Esophagus squamous epithelium (tissue), 5 donors: ENCODE data around the gene KANK2. TPM values are rescaled to one million over a fixed set of nuclear protein-coding genes. Genes with fewer than 3 reads are reported as not detected.

Experiments
- DNase-seq: peaks from one replicate; lab custom pipeline; 2025; lab: John Stamatoyannopoulos, UW
- H3K27ac ChIP-seq, 4 donors: fragments of 200-600 bp; sonication (generic); one replicate each; pipeline ENCODE4 v1.5.1; 2016 to 2019; ENCODE audit warnings: mild to moderate bottlenecking in 1 of 4
- H3K27me3 ChIP-seq, 4 donors: fragments of 200-600 bp; sonication (generic); 1 replicate in 3 of 4; 2 replicates in 1 of 4; pipeline versions ENCODE4 v1.5.1 to v1.6.0; 2017 to 2021; ENCODE audit warnings: antibody characterized with exemption in 1 of 4
- H3K36me3 ChIP-seq, 3 donors: fragments of 200-600 bp; sonication (generic); one replicate each; pipeline ENCODE4 v1.5.1; 2016 to 2019
- H3K4me1 ChIP-seq, 3 donors: fragments of 200-600 bp; sonication (generic); one replicate each; pipeline ENCODE4 v1.5.1; 2017 to 2019
- H3K4me3 ChIP-seq, 4 donors: fragments of 200-600 bp; sonication (generic); 1 replicate in 3 of 4; 2 replicates in 1 of 4; pipeline ENCODE4 v1.5.1; 2016 to 2019; ENCODE audit warnings: mild to moderate bottlenecking in 2 of 4, moderate library complexity in 1 of 4
- H3K9me3 ChIP-seq, 3 donors: fragments of 200-600 bp; sonication (generic); one replicate each; pipeline ENCODE4 v1.5.1; 2016 to 2019
- CTCF ChIP-seq, 6 experiments: fragments of 450-650 bp in 4 of 6; fragments of 200-600 bp in 2 of 6; sonication (generic) in 2 of 6; IDR thresholded peaks; one replicate each; pipeline ENCODE4 v1.5.1; 2016 to 2019; ENCODE audit warnings: antibody characterized with exemption in 6 of 6, mild to moderate bottlenecking in 4 of 6, moderate library complexity in 4 of 6
- POLR2A ChIP-seq, 4 donors: fragments of 450-650 bp; IDR thresholded peaks; one replicate each; pipeline ENCODE4 v1.6.1; 2017; ENCODE audit warnings: antibody characterized with exemption in 4 of 4, mild to moderate bottlenecking in 4 of 4, moderate library complexity in 3 of 4
- WGBS, 2 donors: methylation state at CpG; one replicate each; pipeline ENCODE4 v1.1.5; 2018; 5-methylcytosine and 5-hydroxymethylcytosine counted together
- intact Hi-C: fragments of 100-400 bp; cut with DNase I; formaldehyde crosslinking; loops from one replicate; pipeline ENCODE4 v1.15.0; 2022
- total RNA-seq, 4 donors: library from RNA; depleted of rRNA; stranded (reverse); fragments of >200 nt; gene quantifications; one replicate each; pipeline ENCODE4 v1.1.0, GENCODE V29; 2016
- donor health status: DM: yes; HTN: yes; CAD: no.

Gene KANK2
- total RNA-seq, 4 donors from 2014 or later: 29.3 to 287 (median 57.1) TPM

DNA sequence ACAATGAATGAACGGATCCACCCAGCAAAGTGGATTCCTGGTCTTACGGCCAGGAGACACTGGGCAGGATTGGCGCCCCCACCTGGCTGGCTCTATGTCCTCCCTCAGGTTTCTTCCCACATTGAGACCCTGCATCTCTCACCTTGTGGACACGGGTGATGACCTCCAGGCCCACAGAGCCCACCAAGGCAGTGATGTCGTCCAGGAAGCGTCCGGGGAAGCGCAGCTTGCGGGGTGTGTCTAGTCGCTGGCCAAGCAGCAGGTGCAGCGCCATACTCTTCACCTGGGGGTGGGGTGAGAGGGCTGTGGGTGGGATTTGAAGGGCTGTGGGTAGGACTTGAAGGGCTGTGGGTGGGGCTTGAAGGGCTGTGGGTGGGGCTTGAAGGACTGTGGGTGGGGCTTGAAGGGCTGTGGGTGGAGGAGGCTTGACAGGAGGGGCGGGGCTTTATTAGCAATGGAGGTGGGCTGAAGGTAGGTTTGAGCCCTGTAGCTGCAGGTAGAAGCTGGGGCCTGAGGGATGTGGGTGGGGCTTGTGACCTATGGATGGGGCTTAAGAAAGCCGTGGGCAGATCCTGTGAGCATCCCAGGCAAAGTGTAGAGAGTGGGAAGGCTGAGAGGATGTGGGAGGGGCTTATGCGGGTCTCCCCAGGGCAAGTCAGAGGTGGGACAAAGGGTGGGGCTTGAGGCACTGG is 30.0 kb upstream of the KANK2 start:
- no peak overlapping the region for H3K4me3 ChIP-seq
- peaks cover 7 to 89% (median 29%) of the 10 kb centered on the region in 3 donors for H3K36me3 ChIP-seq
- H3K4me1 ChIP-seq: no peaks in the 10 kb centered on the region
- no peak overlapping the region for H3K27ac ChIP-seq
- WGBS, 2 donors: 57 to 74% methylated on average over 4 to 5 of the region's 14 CpGs
- intact Hi-C loops: no loop called here
- no peak for TF ChIP-seq CTCF (IDR thresholded peaks at IDR 0.05)
- no peak for TF ChIP-seq POLR2A (IDR thresholded peaks at IDR 0.05)
- H3K27me3 ChIP-seq: no peaks in the 10 kb centered on the region
- H3K9me3 ChIP-seq: peaks cover 0 to 3% (median 0%) of the 10 kb centered on the region in 3 donors
- DNase-seq: no peak

- DNase-seq: no peak
- Histone ChIP-seq H3K27ac (no peak overlapping the region), H3K4me3 (no peak overlapping the region), H3K9me3 (peaks cover 0 to 9% (median 2%) of the 10 kb centered on the region in 3 donors), H3K4me1 (no peaks in the 10 kb centered on the region), H3K36me3 (peaks cover 10 to 89% (median 34%) of the 10 kb centered on the region in 3 donors), H3K27me3 (no peaks in the 10 kb centered on the region)
- 78 to 85% methylated on average over 1 of the region's 1 CpG for WGBS, 2 donors
- intact Hi-C loops: no loop called here
- TF ChIP-seq CTCF (IDR thresholded peaks at IDR 0.05): no peak
- TF ChIP-seq POLR2A (IDR thresholded peaks at IDR 0.05): no peak
These were observed 29.4 kb upstream of the KANK2 start for GRCh38 chr19:11226716-11227166.

GRCh38 chr19:11225815-11226214 is 28.5 kb upstream of the KANK2 start:
- no peak for DNase-seq
- Histone ChIP-seq H3K27ac (no peak overlapping the region), H3K36me3 (peaks cover 14 to 89% (median 36%) of the 10 kb centered on the region in 3 donors), H3K4me1 (no peaks in the 10 kb centered on the region), H3K9me3 (peaks cover 0 to 18% (median 6%) of the 10 kb centered on the region in 3 donors), H3K27me3 (no peaks in the 10 kb centered on the region), H3K4me3 (no peak overlapping the region)
- 93 to 100% methylated on average over 3 of the region's 3 CpGs for WGBS, 2 donors
- intact Hi-C loops: no loop called here
- TF ChIP-seq POLR2A (IDR thresholded peaks at IDR 0.05) (no peak), CTCF (IDR thresholded peaks at IDR 0.05) (no peak)

DNA sequence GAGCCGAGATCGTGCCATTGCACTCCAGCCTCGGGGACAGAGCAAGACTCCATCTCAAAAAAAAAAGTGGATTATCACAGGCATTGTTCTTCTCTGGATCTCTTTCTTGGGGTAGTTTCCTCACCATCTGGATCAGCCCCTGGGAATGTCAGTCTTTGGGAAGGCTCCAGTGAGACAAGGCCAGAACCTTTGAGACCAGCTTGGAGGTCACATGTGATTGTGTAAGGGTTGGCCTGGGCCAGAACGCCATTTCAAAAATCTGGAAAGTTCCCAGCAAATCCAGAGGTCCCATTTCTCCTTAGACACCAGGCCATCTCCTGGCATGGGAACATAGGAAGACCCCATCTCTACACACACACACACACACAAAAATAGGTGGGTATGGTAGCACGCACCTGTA is 27.8 kb upstream of the KANK2 start:
- 87 to 100% methylated on average over 4 to 5 of the region's 5 CpGs for WGBS, 2 donors
- H3K27ac ChIP-seq: no peak overlapping the region
- peaks cover 14 to 89% (median 36%) of the 10 kb centered on the region in 3 donors for H3K36me3 ChIP-seq
- intact Hi-C loops: no loop called here
- no peaks in the 10 kb centered on the region for H3K4me1 ChIP-seq
- TF ChIP-seq CTCF (IDR thresholded peaks at IDR 0.05) (no peak), POLR2A (IDR thresholded peaks at IDR 0.05) (no peak)
- no peak for DNase-seq
- H3K27me3 ChIP-seq: no peaks in the 10 kb centered on the region
- H3K4me3 ChIP-seq: no peak overlapping the region
- H3K9me3 ChIP-seq: peaks cover 0 to 18% (median 6%) of the 10 kb centered on the region in 3 donors

DNA sequence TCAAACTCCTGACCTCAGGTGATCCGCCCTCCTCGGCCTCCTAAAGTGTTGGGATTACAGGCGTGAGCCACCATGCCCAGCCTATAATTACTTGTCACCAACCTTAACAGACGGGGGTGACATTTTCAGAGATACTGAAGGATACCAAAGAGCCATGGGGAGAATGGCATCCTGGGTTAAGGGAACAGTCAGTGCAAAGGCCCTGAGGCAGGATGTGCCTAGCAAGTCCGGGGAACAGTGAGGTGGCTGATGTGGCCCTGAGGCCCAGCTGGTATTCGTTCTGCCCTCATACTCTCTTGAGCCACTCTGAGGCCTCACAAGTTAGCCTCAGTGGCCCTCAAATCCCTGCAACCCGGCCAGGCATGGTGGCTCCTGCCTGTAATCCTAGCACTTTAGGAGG is 27.1 kb upstream of the KANK2 start:
- peaks cover 14 to 89% (median 36%) of the 10 kb centered on the region in 3 donors for H3K36me3 ChIP-seq
- intact Hi-C loops: no loop called here
- TF ChIP-seq POLR2A (IDR thresholded peaks at IDR 0.05) (no peak), CTCF (IDR thresholded peaks at IDR 0.05) (no peak)

More for the DNA sequence above, 27.1 kb upstream of the KANK2 start:
- Histone ChIP-seq H3K4me1 (no peaks in the 10 kb centered on the region), H3K27ac (no peak overlapping the region), H3K4me3 (no peak overlapping the region), H3K27me3 (no peaks in the 10 kb centered on the region), H3K9me3 (peaks cover 0 to 18% (median 6%) of the 10 kb centered on the region in 3 donors)
- DNase-seq: no peak
- WGBS, 2 donors: 96 to 100% methylated on average over 1 to 4 of the region's 7 CpGs
